Transverse colon (tissue), 4 donors: ENCODE data around the gene RBM5.

ENCODE experiments used
- CTCF ChIP-seq, 5 experiments: fragments of 200-600 bp in 3 of 5; fragments of 450-650 bp in 2 of 5; sonication (generic) in 3 of 5; IDR thresholded peaks; 1 replicate in 2 of 5; 2 replicates in 3 of 5; pipeline ENCODE4 v1.5.1; 2016 to 2017; ENCODE audit warnings: antibody characterized with exemption in 5 of 5, inconsistent platforms in 3 of 5, mild to moderate bottlenecking in 2 of 5, moderate library complexity in 1 of 5
- POLR2A ChIP-seq: fragments of 450-650 bp; IDR thresholded peaks from one replicate; pipeline ENCODE4 v1.6.1; 2016; ENCODE audit warnings: antibody characterized with exemption, mild to moderate bottlenecking, moderate library complexity
- POLR2AphosphoS5 ChIP-seq, 3 donors: sonication (generic); formaldehyde crosslinking; IDR thresholded peaks; one replicate each; pipeline ENCODE4 v1.6.1; 2016; ENCODE audit warnings: antibody characterized with exemption in 3 of 3

GRCh38 chr3:50139308-50139707 is 50.6 kb downstream of the RBM5 start:
- TF ChIP-seq POLR2AphosphoS5 (IDR thresholded peaks at IDR 0.05) (no peak), CTCF (IDR thresholded peaks at IDR 0.05) (no peak), POLR2A (no peak)
